Measurements from ENCODE around the gene SLC9A8. TPM values are rescaled to one million over a fixed set of nuclear protein-coding genes. Genes with fewer than 3 reads are reported as not detected.

The SLC9A8 gene
- total and polyA plus RNA-seq, 2 of the 8 experiments (the other 6 are each of a cell fraction or from before 2014, with no cell fraction given): 3.2 to 6.2 TPM

DNA sequence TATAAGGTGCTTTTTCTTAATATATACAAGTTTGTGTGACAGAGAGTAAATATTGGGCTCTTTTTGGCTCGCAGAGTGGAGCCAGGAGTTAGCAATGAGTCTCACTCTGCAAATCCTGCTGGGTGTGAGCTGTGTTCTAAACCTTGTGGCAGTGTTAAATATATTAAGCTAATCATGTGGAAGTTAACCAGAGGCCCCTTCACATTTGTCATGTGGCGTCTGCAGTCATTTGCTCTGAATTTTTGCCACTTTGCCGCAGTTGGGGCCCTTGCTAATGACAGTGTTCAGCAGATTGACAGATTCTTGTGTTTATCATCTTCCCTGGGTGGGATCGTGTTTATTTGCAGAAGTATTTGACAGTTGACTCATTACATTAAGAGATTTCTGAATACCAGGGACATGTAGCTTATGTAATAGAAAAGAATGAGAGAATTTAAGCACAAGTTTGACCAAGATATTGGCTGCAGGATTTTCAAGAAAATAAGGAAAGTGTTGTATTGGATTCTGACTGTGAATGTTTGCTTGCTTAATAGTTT, 64.8 kb downstream of the SLC9A8 start:
- no peak overlapping the region for H2BK120ac ChIP-seq (replicated peaks; ENCODE audit: low read depth, low read length)
- H3K14ac ChIP-seq (ENCODE audit: insufficient read length): no peak overlapping the region
- no peak overlapping the region for H2BK15ac ChIP-seq (ENCODE audit: low read length)
- no peak overlapping the region for H3K18ac ChIP-seq (ENCODE audit: extremely low read depth, low read length)
- H3K56ac ChIP-seq (replicated peaks; ENCODE audit: insufficient read length, low read depth, low read length): no peak overlapping the region
- H3K9me3 ChIP-seq (ENCODE audit: insufficient read depth in 2 of 2, low read depth in 1 of 2, low read length in 1 of 2): no peaks in the 10 kb centered on the region
- peaks cover 0 to under 1% of the 10 kb centered on the region in 2 experiments for H4K20me1 ChIP-seq (replicated peaks in 1 of 2; ENCODE audit: control insufficient read depth in 1 of 2, insufficient read depth in 2 of 2, low read length in 2 of 2)
- FAIRE-seq (no peak), DNase-seq (ENCODE audit: low read depth in 1 of 2, low spot score in 2 of 2) (no peak)
- H2BK5ac ChIP-seq (ENCODE audit: low read depth, low read length): no peak overlapping the region
- H4K8ac ChIP-seq (ENCODE audit: extremely low read depth, insufficient read depth, low read length): no peak overlapping the region
- H3K27ac ChIP-seq (ENCODE audit: low read depth, low read length): no peak overlapping the region
- no peaks in the 10 kb centered on the region for H3K79me2 ChIP-seq (ENCODE audit: control insufficient read depth in 1 of 2, insufficient read depth in 2 of 2, low read length in 2 of 2)
- no peak for TF ChIP-seq SIX5 (IDR thresholded peaks at IDR 0.05; ENCODE audit: low read depth, low read length)
- no peak for TF ChIP-seq EZH2 (IDR thresholded peaks at IDR 0.05; ENCODE audit: low read depth, low read length, severe bottlenecking)
- TF ChIP-seq SUZ12 (IDR thresholded peaks at IDR 0.05; ENCODE audit: low read length): no peak
- no peak for TF ChIP-seq TCF12 (IDR thresholded peaks at IDR 0.05; ENCODE audit: low read depth, low read length)
- TF ChIP-seq NANOG (IDR thresholded peaks at IDR 0.05; ENCODE audit: insufficient read depth, low read depth, low read length, poor library complexity, severe bottlenecking): no peak
- TF ChIP-seq ASH2L (IDR thresholded peaks at IDR 0.05; ENCODE audit: low read length): no peak
- TF ChIP-seq RAD21 (IDR thresholded peaks at IDR 0.05 in 1 of 2, conservative IDR thresholded peaks at IDR 0.05 in 1 of 2; ENCODE audit: low read depth in 2 of 2, low read length in 2 of 2): no peak
- TF ChIP-seq TEAD4 (IDR thresholded peaks at IDR 0.05; ENCODE audit: low read depth, low read length): no peak
- TF ChIP-seq SIN3A (conservative IDR thresholded peaks at IDR 0.05 in 1 of 2, IDR thresholded peaks at IDR 0.05 in 1 of 2; ENCODE audit: low read depth in 1 of 2, low read length in 2 of 2): no peak
- TF ChIP-seq, protein P1, sequence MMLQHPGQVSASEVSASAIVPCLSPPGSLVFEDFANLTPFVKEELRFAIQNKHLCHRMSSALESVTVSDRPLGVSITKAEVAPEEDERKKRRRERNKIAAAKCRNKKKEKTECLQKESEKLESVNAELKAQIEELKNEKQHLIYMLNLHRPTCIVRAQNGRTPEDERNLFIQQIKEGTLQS (IDR thresholded peaks at IDR 0.05; ENCODE audit: insufficient read depth, low read depth, low read length): no peak
- TF ChIP-seq SP1 (IDR thresholded peaks at IDR 0.05; ENCODE audit: low read depth, low read length): no peak
- no peak overlapping the region for H2BK12ac ChIP-seq (ENCODE audit: low read depth, low read length)
- no peak overlapping the region for H2AFZ ChIP-seq (ENCODE audit: low read length)
- WGBS, 2 experiments (ENCODE audit: extremely low coverage in 1 of 2, insufficient coverage in 1 of 2, insufficient read length in 1 of 2, insufficient replicate concordance in 2 of 2, low coverage in 1 of 2, low lambda C conversion rate in 2 of 2, missing lambda C conversion rate in 1 of 2): 74% methylated on average over 4 of the region's 4 CpGs; no CpG with 5 or more reads in 1 of the 2 experiments
- H2BK20ac ChIP-seq (ENCODE audit: low read length): no peak overlapping the region
- H3K4me2 ChIP-seq (ENCODE audit: insufficient read depth in 1 of 2, low read depth in 2 of 2, low read length in 2 of 2): no peak overlapping the region
- no peak overlapping the region for H3K4ac ChIP-seq (replicated peaks; ENCODE audit: insufficient read length, low read depth, low read length)
- no peak overlapping the region for H4K91ac ChIP-seq (replicated peaks; ENCODE audit: insufficient read length, low read length)
- H3K4me1 ChIP-seq (replicated peaks in 1 of 4; ENCODE audit: control insufficient read depth in 3 of 4, insufficient read depth in 4 of 4, low read length in 3 of 4): no peaks in the 10 kb centered on the region
- H3K36me3 ChIP-seq (ENCODE audit: control insufficient read depth in 2 of 4, insufficient read depth in 4 of 4, low read length in 3 of 4): peaks cover 0 to 2% (median 0%) of the 10 kb centered on the region in 4 experiments; a peak in 1 of 8 replicates
- no peaks in the 10 kb centered on the region for H3K23me2 ChIP-seq (ENCODE audit: low read depth, low read length)
- CTCF ChIA-PET (ENCODE audit: partially characterized antibody): interaction anchor here (0.6 to 1.6 kb wide), 2 partner anchors 9 to 384 kb away, joined by 5 to 10 read pairs; no protein-coding TSS in a partner anchor
- H2AK5ac ChIP-seq (ENCODE audit: low read depth, low read length): no peak overlapping the region
- no peak overlapping the region for H4K5ac ChIP-seq (ENCODE audit: insufficient read length, low read depth, low read length)
- no peak overlapping the region for H3K23ac ChIP-seq (ENCODE audit: insufficient read length)
- H3K79me1 ChIP-seq (ENCODE audit: low read depth, low read length): no peaks in the 10 kb centered on the region
- no peak overlapping the region for H3K9ac ChIP-seq (replicated peaks in 1 of 4; ENCODE audit: extremely low read depth in 1 of 4, low read depth in 3 of 4, low read length in 3 of 4)
- no peaks in the 10 kb centered on the region; a peak in 1 of 7 replicates for H3K27me3 ChIP-seq (replicated peaks in 1 of 4; ENCODE audit: control insufficient read depth in 3 of 4, extremely low read depth in 1 of 4, insufficient read depth in 3 of 4, low read length in 3 of 4)
- no peak overlapping the region for H3K4me3 ChIP-seq (ENCODE audit: extremely low read depth in 1 of 4, insufficient read depth in 2 of 4, low read depth in 3 of 4, low read length in 4 of 4)
- POLR2A ChIA-PET (ENCODE audit: partially characterized antibody): interaction anchor here (0.6 kb wide), 1 partner anchor 207 kb away, joined by 3 read pairs; no protein-coding TSS in a partner anchor

Data from H1 (cell line).